IMR-90 (cell line): ENCODE results near the gene TMEM53. TPM values are rescaled to one million over a fixed set of nuclear protein-coding genes. Genes with fewer than 3 reads are reported as not detected.

Experiments
- ATAC-seq: fragments of 200-7000 bp; cut with Tn5 transposase; 2 replicates; pipeline ENCODE4 v1.9.1; 2020; ENCODE audit warnings: low read depth, mild to moderate bottlenecking, moderate library complexity
- BruUV-seq: library from RNA; stranded (reverse); fragments of 400-500 nt; replicated peaks from 2 replicates; lab custom pipeline; 2021; lab: Mats Ljungman, UMichigan
- CTCF ChIA-PET: fragments of 300-600 bp; formaldehyde crosslinking; extraction: SDS; loops from one replicate; lab custom pipeline; 2021; ENCODE audit warnings: antibody characterized with exemption; lab: Yijun Ruan, JAX
- POLR2A ChIA-PET: fragments of 300-600 bp; sonication (Branson Sonifier 250); formaldehyde crosslinking; loops from one replicate; lab custom pipeline; 2022; ENCODE audit warnings: antibody characterized with exemption; ENCODE audit not compliant: unreplicated experiment; lab: Charles Lee
- DNase-seq: peaks from one replicate; pipeline ENCODE4 v3.0.0; 2013
- H2AFZ ChIP-seq: replicated peaks from 2 replicates; pipeline ENCODE3; 2013; ENCODE audit warnings: low read length, mild to moderate bottlenecking; ENCODE audit not compliant: poor library complexity
- H2AK5ac ChIP-seq: 2 replicates; pipeline ENCODE4 v1.6.1; 2013; ENCODE audit warnings: low read depth, low read length, inconsistent platforms
- H2AK9ac ChIP-seq: replicated peaks from 2 replicates; pipeline ENCODE3; 2013; ENCODE audit warnings: mild to moderate bottlenecking, low read depth, low read length, moderate library complexity; ENCODE audit not compliant: poor library complexity
- H2BK120ac ChIP-seq: 2 replicates; pipeline ENCODE4 v1.6.1; 2013; ENCODE audit warnings: low read depth, low read length, inconsistent platforms
- H2BK15ac ChIP-seq: 3 replicates; pipeline ENCODE4 v1.6.1; 2013; ENCODE audit warnings: low read depth, low read length, inconsistent platforms
- H2BK20ac ChIP-seq: 2 replicates; pipeline ENCODE4 v1.6.1; 2013; ENCODE audit warnings: low read depth, mild to moderate bottlenecking, inconsistent platforms, low read length, moderate library complexity
- H2BK5ac ChIP-seq: 2 replicates; pipeline ENCODE4 v1.6.1; 2013; ENCODE audit warnings: mild to moderate bottlenecking, low read depth, low read length, inconsistent platforms; ENCODE audit not compliant: poor library complexity, severe bottlenecking
- H3K14ac ChIP-seq: replicated peaks from 2 replicates; pipeline ENCODE4 v1.6.1; 2013; ENCODE audit warnings: low read depth, low read length, inconsistent platforms
- H3K18ac ChIP-seq: 2 replicates; pipeline ENCODE4 v1.6.1; 2013; ENCODE audit warnings: low read depth, low read length, control low read depth
- H3K23ac ChIP-seq: 2 replicates; pipeline ENCODE4 v1.6.1; 2013; ENCODE audit warnings: low read depth, low read length, inconsistent platforms
- H3K27ac ChIP-seq: 2 replicates; pipeline ENCODE4 v1.5.1; 2013; ENCODE audit warnings: mild to moderate bottlenecking, control low read depth, low read length; ENCODE audit not compliant: insufficient read depth
- H3K27me3 ChIP-seq: 2 replicates; pipeline ENCODE4 v1.6.1; 2013; ENCODE audit warnings: low read length; ENCODE audit not compliant: control insufficient read depth, insufficient read depth
- H3K36me3 ChIP-seq: 2 replicates; pipeline ENCODE4 v1.6.1; 2013; ENCODE audit warnings: low read length, mixed read lengths; ENCODE audit not compliant: control insufficient read depth, insufficient read depth
- H3K4ac ChIP-seq: 2 replicates; pipeline ENCODE4 v1.6.1; 2013; ENCODE audit warnings: low read depth, low read length, inconsistent platforms
- H3K4me1 ChIP-seq: 2 replicates; pipeline ENCODE4 v1.6.1; 2013; ENCODE audit warnings: low read length, mixed read lengths; ENCODE audit not compliant: control insufficient read depth, insufficient read depth
- H3K4me2 ChIP-seq: 2 replicates; pipeline ENCODE4 v1.6.1; 2013; ENCODE audit warnings: low read depth, mild to moderate bottlenecking, control low read depth, low read length, moderate library complexity
- H3K4me3 ChIP-seq: 2 replicates; pipeline ENCODE4 v1.5.1; 2013; ENCODE audit warnings: low read depth, mild to moderate bottlenecking, control low read depth, low read length, moderate library complexity; ENCODE audit not compliant: insufficient read depth
- H3K56ac ChIP-seq: 2 replicates; pipeline ENCODE4 v1.6.1; 2013; ENCODE audit warnings: low read length, inconsistent platforms; ENCODE audit not compliant: insufficient read depth; ENCODE audit errors: extremely low read depth
- H3K79me1 ChIP-seq, 2 experiments: 2 replicates each; pipeline ENCODE4 v1.6.1; 2013; ENCODE audit warnings: low read length in 2 of 2, inconsistent platforms in 1 of 2, low read depth in 1 of 2
- H3K9ac ChIP-seq: 2 replicates; pipeline ENCODE4 v1.6.1; 2013; ENCODE audit warnings: low read depth, low read length, control low read depth
- H3K9me1 ChIP-seq: 2 replicates; pipeline ENCODE4 v1.6.1; 2013; ENCODE audit warnings: low read length, inconsistent platforms; ENCODE audit not compliant: insufficient read depth
- H3K9me3 ChIP-seq: 2 replicates; pipeline ENCODE4 v1.6.1; 2013; ENCODE audit warnings: low read length; ENCODE audit not compliant: control insufficient read depth, insufficient read depth
- H4K20me1 ChIP-seq: 2 replicates; pipeline ENCODE4 v1.6.1; 2013; ENCODE audit warnings: low read length, inconsistent platforms; ENCODE audit not compliant: insufficient read depth
- H4K5ac ChIP-seq: 2 replicates; pipeline ENCODE4 v1.6.1; 2013; ENCODE audit warnings: mild to moderate bottlenecking, low read depth, low read length, control low read depth
- H4K8ac ChIP-seq, 2 experiments: 2 replicates each; pipeline ENCODE4 v1.6.1; 2013; ENCODE audit warnings: low read depth in 2 of 2, low read length in 2 of 2, control low read depth in 1 of 2, inconsistent platforms in 1 of 2
- H4K91ac ChIP-seq: 2 replicates; pipeline ENCODE4 v1.6.1; 2013; ENCODE audit warnings: low read depth, low read length, inconsistent platforms; ENCODE audit not compliant: insufficient read depth
- BHLHE40 ChIP-seq: fragments of 150-350 bp; IDR thresholded peaks from 2 replicates; pipeline ENCODE4 v1.6.1; 2016; ENCODE audit warnings: mild to moderate bottlenecking, low read depth, low read length
- CEBPB ChIP-seq: IDR thresholded peaks from 2 replicates; pipeline ENCODE4 v1.6.1; 2012; ENCODE audit warnings: low read depth, low read length, improper control_type of control experiment
- CHD1 ChIP-seq: IDR thresholded peaks from 2 replicates; pipeline ENCODE4 v1.6.1; 2012; ENCODE audit warnings: low read depth, low read length, improper control_type of control experiment
- FOS ChIP-seq: fragments of 150-350 bp; IDR thresholded peaks from 2 replicates; pipeline ENCODE4 v1.6.1; 2016; ENCODE audit warnings: low read depth, low read length
- MAFK ChIP-seq: IDR thresholded peaks from 2 replicates; pipeline ENCODE4 v1.6.1; 2012; ENCODE audit warnings: low read depth, low read length, improper control_type of control experiment
- MAZ ChIP-seq: IDR thresholded peaks from 2 replicates; pipeline ENCODE4 v1.6.1; 2012; ENCODE audit warnings: low read depth, mild to moderate bottlenecking, low read length, improper control_type of control experiment, moderate library complexity, borderline replicate concordance
- MXI1 ChIP-seq: IDR thresholded peaks from 2 replicates; pipeline ENCODE4 v1.6.1; 2012; ENCODE audit warnings: low read depth, mild to moderate bottlenecking, low read length, moderate library complexity, borderline replicate concordance
- NFE2L2 ChIP-seq: fragments of 150-350 bp; IDR thresholded peaks from 2 replicates; pipeline ENCODE4 v1.6.1; 2016; ENCODE audit warnings: low read depth, mild to moderate bottlenecking, low read length
- POLR2A ChIP-seq: IDR thresholded peaks from 2 replicates; pipeline ENCODE4 v1.6.1; 2012; ENCODE audit warnings: mild to moderate bottlenecking, low read depth, low read length
- RAD21 ChIP-seq: IDR thresholded peaks from 2 replicates; pipeline ENCODE4 v1.6.1; 2012; ENCODE audit warnings: low read length, improper control_type of control experiment
- RCOR1 ChIP-seq: IDR thresholded peaks from 2 replicates; pipeline ENCODE4 v1.6.1; 2012; ENCODE audit warnings: mild to moderate bottlenecking, low read length, improper control_type of control experiment; ENCODE audit not compliant: insufficient replicate concordance
- RFX5 ChIP-seq: IDR thresholded peaks from 2 replicates; pipeline ENCODE4 v1.8.0; 2012; ENCODE audit warnings: low read depth, mild to moderate bottlenecking, low read length, moderate library complexity
- SMC3 ChIP-seq: fragments of 150-350 bp; IDR thresholded peaks from 2 replicates; pipeline ENCODE4 v1.6.1; 2016; ENCODE audit warnings: low read depth, mild to moderate bottlenecking, antibody characterized with exemption, low read length, moderate library complexity
- WGBS, 2 experiments: methylation state at CpG; one replicate each; pipeline versions ENCODE4 v1.1.5 to v1.1.7; 2013; ENCODE audit warnings: missing lambda C conversion rate in 2 of 2; ENCODE audit not compliant: insufficient read length in 1 of 2; ENCODE audit errors: extremely low coverage in 2 of 2; 5-methylcytosine and 5-hydroxymethylcytosine counted together
- dilution Hi-C: fragments of 300-500 bp; cut with HindIII; formaldehyde crosslinking; loops from one replicate; pipeline ENCODE4 v1.14.3; 2018; ENCODE audit warnings: low sequenced_read_pairs; ENCODE audit not compliant: unreplicated experiment
- in situ Hi-C: fragments of 300-500 bp; cut with MboI; formaldehyde crosslinking; loops from 3 replicates; pipeline ENCODE4 v1.14.3; 2019; ENCODE audit warnings: low sequenced_read_pairs, inconsistent platforms, mixed read lengths
- intact Hi-C: fragments of 100-400 bp; cut with micrococcal nuclease; formaldehyde crosslinking; loops from 2 replicates; pipeline ENCODE4 v1.10.0; 2022
- polyA plus RNA-seq, 3 experiments: library from polyadenylated mRNA; depleted of rRNA; stranded (reverse); fragments of >200 nt; gene quantifications; 2 replicates each; pipeline ENCODE4 v1.2.3, GENCODE V29; 2012; ENCODE audit warnings: low replicate concordance in 1 of 3
- total RNA-seq: library from RNA; depleted of rRNA; stranded (reverse); fragments of >200 nt; gene quantifications from 2 replicates; pipeline ENCODE4 v1.2.3, GENCODE V29; 2012
- TF ChIP-seq, protein P1 (sequence below): fragments of 150-350 bp; IDR thresholded peaks from 2 replicates; pipeline ENCODE4 v1.6.1; 2016; ENCODE audit warnings: low read depth, mild to moderate bottlenecking, low read length, moderate library complexity, borderline replicate concordance
- TF ChIP-seq, protein P2 (sequence below): fragments of 150-350 bp; IDR thresholded peaks from 2 replicates; pipeline ENCODE4 v1.6.1; 2017; ENCODE audit warnings: mild to moderate bottlenecking, antibody characterized with exemption, low read length, low read depth

The TMEM53 gene
- total and polyA plus RNA-seq, 2 of the 4 experiments (the other 2 are of a cell fraction), result 2.7 to 6.3 TPM

DNA sequence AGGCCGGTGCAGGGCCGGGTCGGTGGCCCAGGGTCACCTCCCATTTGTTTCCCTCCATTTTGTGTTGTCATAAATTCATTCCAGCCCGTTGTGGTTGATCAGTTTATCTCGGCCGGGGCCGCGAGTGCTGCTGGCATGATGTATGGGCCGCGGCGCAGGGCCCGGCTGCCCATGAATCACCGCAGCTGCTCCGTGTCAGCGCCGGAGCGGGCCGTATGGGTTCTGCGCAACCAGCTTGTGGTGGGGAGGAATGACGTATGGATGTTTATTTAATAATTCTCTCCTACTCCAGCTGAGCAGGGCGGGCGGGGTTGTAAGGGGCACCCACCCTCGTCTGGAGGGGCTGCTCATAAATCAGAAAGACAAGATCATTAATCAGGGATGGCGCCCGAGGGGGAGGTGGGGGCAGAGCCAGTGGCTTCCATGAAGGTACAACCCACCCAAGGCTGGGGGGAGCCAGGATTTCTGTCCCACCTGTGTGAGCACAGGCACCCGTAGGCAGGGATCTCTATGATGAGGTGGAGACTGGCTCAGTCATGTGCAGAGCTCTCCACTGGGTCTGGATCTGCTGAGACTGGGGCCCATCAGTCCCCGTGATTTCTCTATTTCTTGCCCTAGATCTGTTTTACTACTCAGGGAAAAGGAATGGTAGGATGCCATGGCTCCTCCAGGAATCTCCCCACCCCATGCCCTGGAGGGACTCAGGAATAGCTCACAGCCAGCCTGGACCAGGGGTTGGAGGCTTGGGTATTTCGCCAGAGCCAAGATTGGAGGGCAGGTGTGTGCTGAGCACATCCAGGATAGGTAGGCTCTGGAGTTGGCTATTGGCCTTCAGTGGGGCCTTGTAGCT, 27.8 kb downstream of the TMEM53 start:
- POLR2A ChIA-PET, result interaction anchor here (1.0 kb wide), 1 partner anchor 14 kb away, joined by 5 read pairs; no protein-coding TSS in a partner anchor
- Histone ChIP-seq H3K27me3 (no peaks in the 10 kb centered on the region), H3K18ac (peak overlapping the region; percentile 4; the same call in 1 of the 2 replicates), H3K79me1 (peaks cover 7 to 40% of the 10 kb centered on the region in 2 experiments; a peak in 3 of 4 replicates), H4K8ac (peak overlapping the region; percentile 62 to 81), H3K4me1 (peaks cover 19% of the 10 kb centered on the region), H4K20me1 (peaks cover 43% of the 10 kb centered on the region), H4K91ac (0 out of 2 replicates have a peak overlapping the region, but pooled peaks have one; percentile 82), H2BK5ac (peak overlapping the region; percentile 75), H3K4me3 (no peak overlapping the region), H3K4ac (peak overlapping the region; percentile 93), H2BK15ac (peak overlapping the region; percentile 84; the same call in 1 of the 3 replicates), H3K14ac (peak overlapping the region; percentile 84; the same call in 1 of the 2 replicates), H2AFZ (peak overlapping the region; percentile 64), H3K9me1 (peaks cover 22% of the 10 kb centered on the region), H4K5ac (peak overlapping the region; percentile 15; the same call in 1 of the 2 replicates), H3K9me3 (no peaks in the 10 kb centered on the region), H3K56ac (no peak overlapping the region), H3K36me3 (peaks cover 62% of the 10 kb centered on the region), H3K4me2 (peak overlapping the region; percentile 63), H2AK5ac (peak overlapping the region; percentile 56), H3K27ac (peak overlapping the region; percentile 74), H2BK20ac (peak overlapping the region; percentile 57; the same call in 1 of the 2 replicates), H3K9ac (no peak overlapping the region), H2BK120ac (peak overlapping the region; percentile 62), H3K23ac (0 out of 2 replicates have a peak overlapping the region, but pooled peaks have one; percentile 62), H2AK9ac (peak overlapping the region; percentile 7)
- CTCF ChIA-PET, result interaction anchor here (1.3 to 1.4 kb wide), 2 partner anchors 9 to 38 kb away, joined by 3 to 7 read pairs; no protein-coding TSS in a partner anchor
- ATAC-seq, result peak; percentile 84
- in situ Hi-C loops (no loop called here), dilution Hi-C loops (no loop called here), intact Hi-C loops (loop anchor here (1.0 kb wide), 1 partner anchor 15 kb away; no protein-coding TSS in a partner anchor)
- peak; percentile 88 for DNase-seq
- WGBS, 2 experiments, result no CpG with 5 or more reads among the region's 28 CpGs
- BruUV-seq, result no TSS peak
- TF ChIP-seq CHD1 (0 out of 2 replicates have a peak, but pooled peaks have one; percentile 29), RCOR1 (peak; percentile 36), RAD21 (0 out of 2 replicates have a peak, but pooled peaks have one; percentile 2), MAFK (no peak), SMC3 (peak; percentile 1; the same call in 1 of the 2 replicates), NFE2L2 (no peak), BHLHE40 (peak; percentile 70), FOS (peak; percentile 84), RFX5 (no peak), MXI1 (no peak), POLR2A (no peak), MAZ (peak; percentile 66; the same call in 1 of the 2 replicates), CEBPB (peak; percentile 59)
- TF ChIP-seq, protein P1, sequence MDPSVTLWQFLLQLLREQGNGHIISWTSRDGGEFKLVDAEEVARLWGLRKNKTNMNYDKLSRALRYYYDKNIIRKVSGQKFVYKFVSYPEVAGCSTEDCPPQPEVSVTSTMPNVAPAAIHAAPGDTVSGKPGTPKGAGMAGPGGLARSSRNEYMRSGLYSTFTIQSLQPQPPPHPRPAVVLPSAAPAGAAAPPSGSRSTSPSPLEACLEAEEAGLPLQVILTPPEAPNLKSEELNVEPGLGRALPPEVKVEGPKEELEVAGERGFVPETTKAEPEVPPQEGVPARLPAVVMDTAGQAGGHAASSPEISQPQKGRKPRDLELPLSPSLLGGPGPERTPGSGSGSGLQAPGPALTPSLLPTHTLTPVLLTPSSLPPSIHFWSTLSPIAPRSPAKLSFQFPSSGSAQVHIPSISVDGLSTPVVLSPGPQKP, result no peak
- TF ChIP-seq, protein P2, sequence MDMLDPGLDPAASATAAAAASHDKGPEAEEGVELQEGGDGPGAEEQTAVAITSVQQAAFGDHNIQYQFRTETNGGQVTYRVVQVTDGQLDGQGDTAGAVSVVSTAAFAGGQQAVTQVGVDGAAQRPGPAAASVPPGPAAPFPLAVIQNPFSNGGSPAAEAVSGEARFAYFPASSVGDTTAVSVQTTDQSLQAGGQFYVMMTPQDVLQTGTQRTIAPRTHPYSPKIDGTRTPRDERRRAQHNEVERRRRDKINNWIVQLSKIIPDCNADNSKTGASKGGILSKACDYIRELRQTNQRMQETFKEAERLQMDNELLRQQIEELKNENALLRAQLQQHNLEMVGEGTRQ, result no peak
